Brain microvascular endothelial cell (primary cell): Measurements from ENCODE around the gene TGFA.

Experiments
- DNase-seq: peaks from one replicate; pipeline ENCODE4 v3.0.0-alpha.2; 2020
- H3K27ac ChIP-seq: fragments of 250-450 bp; sonication (Bioruptor Pico); 2 replicates; pipeline ENCODE4 v1.5.1; 2020; ENCODE audit warnings: mild to moderate bottlenecking, moderate library complexity
- H3K27me3 ChIP-seq: fragments of 250-450 bp; sonication (Bioruptor Pico); replicated peaks from 2 replicates; pipeline ENCODE4 v1.5.1; 2020; ENCODE audit warnings: mild to moderate bottlenecking
- H3K36me3 ChIP-seq: fragments of 250-450 bp; sonication (Bioruptor Pico); replicated peaks from 2 replicates; pipeline ENCODE4 v1.5.1; 2020; ENCODE audit warnings: mild to moderate bottlenecking
- H3K4me3 ChIP-seq: 2 replicates; pipeline ENCODE4 v1.5.1; 2011; ENCODE audit warnings: low read depth, mild to moderate bottlenecking, control low read depth, low read length, moderate library complexity
- CTCF ChIP-seq: IDR thresholded peaks from 2 replicates; pipeline ENCODE4 v1.5.1; 2011; ENCODE audit warnings: low read depth, mild to moderate bottlenecking, moderate library complexity, low read length, control low read depth, inconsistent platforms; ENCODE audit errors: missing control alignments
- in situ Hi-C: cut with HindIII; loops from 2 replicates; pipeline ENCODE4 v1.10.0; 2017; ENCODE audit warnings: low sequenced_read_pairs, low pct_ligation_motif_present

Gene TGFA

DNA sequence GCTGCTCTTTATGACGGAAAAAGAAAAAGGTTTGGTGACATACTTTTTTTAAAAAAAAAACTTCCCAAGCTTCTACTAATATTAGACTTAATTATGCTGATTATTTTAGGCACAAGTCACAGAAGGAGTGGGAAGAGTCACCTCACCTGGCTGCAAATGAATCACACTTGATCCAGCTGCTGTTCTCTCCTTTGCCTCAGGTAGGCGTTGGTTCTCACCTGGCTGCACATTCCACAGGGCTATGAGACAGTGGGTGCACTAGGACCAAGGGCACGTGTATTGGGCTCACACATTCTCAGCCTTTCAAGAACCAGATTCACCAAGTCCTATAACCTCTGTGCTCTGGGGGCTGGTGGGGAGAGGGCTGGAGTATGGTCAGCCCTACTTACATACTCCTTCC is 93.3 kb downstream of the TGFA start:
- DNase-seq: no peak
- H3K4me3 ChIP-seq: no peak overlapping the region
- H3K27ac ChIP-seq: no peak overlapping the region
- peaks cover 2% of the 10 kb centered on the region for H3K27me3 ChIP-seq
- in situ Hi-C loops: no loop called here
- no peak for TF ChIP-seq CTCF
- H3K36me3 ChIP-seq: no peaks in the 10 kb centered on the region

GRCh38 chr2:70458661-70459060 is 95.0 kb downstream of the TGFA start:
- in situ Hi-C loops: no loop called here
- H3K36me3 ChIP-seq: no peaks in the 10 kb centered on the region
- no peak overlapping the region for H3K27ac ChIP-seq
- TF ChIP-seq CTCF: no peak
- no peak for DNase-seq
- H3K27me3 ChIP-seq: peaks cover 2% of the 10 kb centered on the region
- no peak overlapping the region for H3K4me3 ChIP-seq

DNA sequence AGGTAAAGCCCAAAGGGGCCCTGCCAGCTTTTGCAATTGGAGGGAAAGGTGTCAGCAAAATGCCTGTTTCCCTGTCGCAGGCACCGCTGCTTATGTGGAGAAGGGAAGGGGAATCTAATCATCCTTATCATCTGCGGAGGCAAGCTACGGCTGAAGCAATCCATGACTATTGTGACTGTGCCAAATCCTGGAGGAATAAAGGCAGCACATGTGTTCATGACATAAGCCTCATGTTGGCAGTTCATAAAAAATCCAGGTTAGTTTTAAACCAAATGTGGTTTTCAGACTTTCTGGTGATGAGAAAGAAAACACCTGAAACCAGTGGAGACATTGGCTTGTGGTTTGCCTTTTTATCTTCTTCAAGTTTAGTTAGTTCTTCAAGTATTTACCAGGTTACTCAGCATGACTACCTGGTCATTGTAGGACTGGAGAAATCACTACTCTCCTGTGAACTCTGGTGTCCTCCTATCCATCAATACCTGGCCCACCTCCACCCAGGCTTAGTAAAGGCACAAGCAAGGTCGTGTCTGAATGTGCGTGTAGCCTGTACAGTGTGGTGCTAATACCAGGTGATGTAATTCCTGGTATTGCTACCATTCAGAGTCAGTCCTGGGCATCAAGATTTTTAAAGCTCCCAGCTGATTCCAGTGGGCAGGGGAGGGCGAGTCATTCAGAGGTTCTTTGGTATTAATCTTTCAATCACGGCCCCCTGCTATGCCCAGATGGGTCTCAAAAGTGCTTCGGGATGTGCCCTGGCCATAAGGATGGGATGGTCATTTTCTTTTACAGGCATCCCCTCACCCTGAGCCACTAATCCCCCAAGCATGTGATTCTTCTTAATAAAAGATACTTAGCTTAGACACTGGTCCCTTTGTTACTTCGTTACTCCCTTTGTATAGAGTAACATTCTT is 96.8 kb downstream of the TGFA start:
- TF ChIP-seq CTCF: no peak
- H3K27ac ChIP-seq: no peak overlapping the region
- DNase-seq: no peak
- peaks cover 2% of the 10 kb centered on the region for H3K27me3 ChIP-seq
- H3K4me3 ChIP-seq: no peak overlapping the region
- H3K36me3 ChIP-seq: no peaks in the 10 kb centered on the region
- in situ Hi-C loops: no loop called here

- TF ChIP-seq CTCF: no peak
These were observed 98.6 kb downstream of the TGFA start for GRCh38 chr2:70454936-70455544.

GRCh38 chr2:70450641-70451250 is 102.9 kb downstream of the TGFA start:
- Histone ChIP-seq H3K27ac (no peak overlapping the region), H3K27me3 (no peaks in the 10 kb centered on the region), H3K36me3 (no peaks in the 10 kb centered on the region), H3K4me3 (no peak overlapping the region)
- in situ Hi-C loops: no loop called here
- DNase-seq: no peak
- no peak for TF ChIP-seq CTCF

More at GRCh38 chr2:70454936-70455544, 98.6 kb downstream of the TGFA start:
- no peak overlapping the region for H3K27ac ChIP-seq
- H3K36me3 ChIP-seq: no peaks in the 10 kb centered on the region
- no peak overlapping the region for H3K4me3 ChIP-seq
- no peak for DNase-seq
- no peaks in the 10 kb centered on the region for H3K27me3 ChIP-seq
- in situ Hi-C loops: no loop called here
